Aorta (tissue), 5 donors: ENCODE data around the gene LRMDA. TPM values are rescaled to one million over a fixed set of nuclear protein-coding genes. Genes with fewer than 3 reads are reported as not detected.

Source experiments
- ATAC-seq: fragments of 200-7000 bp; cut with Tn5 transposase; one replicate; pipeline ENCODE4 v1.9.1; 2022; ENCODE audit warnings: moderate library complexity; ENCODE audit not compliant: low FRiP score
- DNase-seq, 2 donors: peaks; one replicate each; pipeline ENCODE4 v3.0.0-alpha.2; 2020
- H3K27ac ChIP-seq, 2 donors: one replicate each; pipeline ENCODE4 v1.5.1; 2013; ENCODE audit warnings: low read length in 2 of 2, mild to moderate bottlenecking in 2 of 2, moderate library complexity in 2 of 2, control low read depth in 1 of 2, inconsistent platforms in 1 of 2, low read depth in 1 of 2
- H3K27me3 ChIP-seq, 2 donors: one replicate each; pipeline ENCODE4 v1.6.1; 2013; ENCODE audit warnings: control low read depth in 1 of 2, low read length in 1 of 2, mild to moderate bottlenecking in 1 of 2, moderate library complexity in 1 of 2; ENCODE audit not compliant: insufficient read depth in 2 of 2, control insufficient read depth in 1 of 2
- H3K36me3 ChIP-seq, 2 donors: one replicate each; pipeline ENCODE4 v1.6.1; 2013; ENCODE audit warnings: control low read depth in 1 of 2, low read length in 1 of 2, mild to moderate bottlenecking in 1 of 2; ENCODE audit not compliant: insufficient read depth in 2 of 2, control insufficient read depth in 1 of 2
- H3K4me1 ChIP-seq, 2 donors: one replicate each; pipeline ENCODE4 v1.6.1; 2013; ENCODE audit warnings: low read length in 2 of 2, control low read depth in 1 of 2, mild to moderate bottlenecking in 1 of 2, moderate library complexity in 1 of 2; ENCODE audit not compliant: insufficient read depth in 2 of 2, control insufficient read depth in 1 of 2
- H3K4me3 ChIP-seq, 2 donors: one replicate each; pipeline ENCODE4 v1.5.1; 2013; ENCODE audit warnings: low read length in 2 of 2, control low read depth in 1 of 2, mild to moderate bottlenecking in 1 of 2
- H3K9me3 ChIP-seq: one replicate; pipeline ENCODE4 v1.6.1; 2013; ENCODE audit warnings: mild to moderate bottlenecking, low read length; ENCODE audit not compliant: control insufficient read depth
- WGBS, 2 donors: extraction: QIAGEN DNeasy Blood & Tissue Kit; methylation state at CpG; one replicate each; pipeline ENCODE4 v1.1.7; 2013; 5-methylcytosine and 5-hydroxymethylcytosine counted together
- intact Hi-C, 2 donors: fragments of 100-400 bp; cut with DNase I; formaldehyde crosslinking; loops; one replicate each; pipeline versions ENCODE4 v1.14.2 to v1.15.0; 2022
- polyA plus RNA-seq, 2 donors: library from polyadenylated mRNA; stranded (reverse); fragments of 200-250 nt; gene quantifications; one replicate each; pipeline ENCODE4 v1.2.3, GENCODE V29; 2013
- total RNA-seq, 2 donors: library from RNA; stranded (reverse); fragmentation: NEBNext Ultra II Directional; extraction: Animal tissue kit (Norgen Biotek cat#: 25700); gene quantifications; one replicate each; pipeline ENCODE4 v1.2.1, GENCODE V29; 2021
- donor health status: healthy with polysubstance abuse.
- donor health status: Bipolar disorder and iron deficiency.
- donor health status: DM: no; HTN: no; CAD: no.
- donor health status: DM: no; HTN: no; CAD: no.
- donor health status: DM: yes; HTN: yes; CAD: no.

LRMDA gene
- total and polyA plus RNA-seq, 4 donors, result 7.4 to 25.7 (median 14.7) TPM

GRCh38 chr10:75987616-75988015, 556.2 kb downstream of the LRMDA start:
- no peaks in the 10 kb centered on the region for H3K9me3 ChIP-seq
- ATAC-seq, result no peak
- H3K4me3 ChIP-seq, result no peak overlapping the region

DNA sequence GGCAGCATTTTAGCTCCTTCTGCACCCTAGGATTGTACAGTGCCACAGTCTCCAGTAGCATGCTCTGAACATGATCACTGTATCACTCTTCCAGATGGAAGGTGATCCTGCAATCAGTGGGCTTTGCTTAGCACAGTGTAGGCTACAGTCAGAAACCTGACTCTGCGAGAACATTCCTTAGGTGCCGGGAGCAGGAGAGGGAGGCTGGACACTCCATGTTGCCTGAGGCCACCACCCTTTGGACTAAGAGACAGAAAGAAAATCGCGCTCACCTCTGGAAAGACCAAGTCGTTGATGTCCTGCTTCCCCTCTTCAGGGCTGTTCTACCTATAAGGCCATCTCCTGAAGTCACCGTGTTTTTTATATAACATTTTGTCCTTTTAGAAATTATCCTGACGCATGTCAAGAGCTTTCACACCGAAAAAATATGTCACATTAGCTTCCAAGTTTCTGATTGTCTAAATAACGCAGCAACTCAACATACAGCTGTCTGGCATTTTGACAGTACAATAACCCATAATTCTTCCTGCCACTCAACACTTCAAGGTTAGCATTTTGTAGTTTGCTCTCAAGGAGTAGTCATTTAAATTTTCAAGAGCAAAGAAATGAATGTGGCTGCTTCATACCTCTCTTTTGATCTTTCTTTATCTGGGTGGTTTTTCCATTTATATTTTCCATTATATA, 563.1 kb downstream of the LRMDA start:
- no peaks in the 10 kb centered on the region for H3K27me3 ChIP-seq
- 73 to 82% methylated on average over 9 of the region's 9 CpGs for WGBS, 2 donors
- no peaks in the 10 kb centered on the region for H3K4me1 ChIP-seq
- DNase-seq, result no peak
- H3K27ac ChIP-seq, result no peak overlapping the region
- no peaks in the 10 kb centered on the region for H3K36me3 ChIP-seq
- intact Hi-C loops, result no loop called here
- H3K9me3 ChIP-seq, result no peaks in the 10 kb centered on the region
- ATAC-seq, result no peak
- no peak overlapping the region for H3K4me3 ChIP-seq

More at GRCh38 chr10:75987616-75988015, 556.2 kb downstream of the LRMDA start:
- Histone ChIP-seq H3K4me1 (peaks cover 0 to 3% of the 10 kb centered on the region in 2 donors), H3K27me3 (no peaks in the 10 kb centered on the region), H3K36me3 (no peaks in the 10 kb centered on the region), H3K27ac (no peak overlapping the region)
- 93 to 100% methylated on average over 1 of the region's 1 CpG for WGBS, 2 donors
- DNase-seq, result no peak
- intact Hi-C loops, result no loop called here

GRCh38 chr10:75995041-75995430, 563.6 kb downstream of the LRMDA start:
- 89 to 99% methylated on average over 1 of the region's 1 CpG for WGBS, 2 donors
- Histone ChIP-seq H3K27me3 (no peaks in the 10 kb centered on the region), H3K36me3 (no peaks in the 10 kb centered on the region), H3K4me3 (no peak overlapping the region), H3K9me3 (no peaks in the 10 kb centered on the region), H3K4me1 (no peaks in the 10 kb centered on the region), H3K27ac (no peak overlapping the region)
- intact Hi-C loops, result no loop called here
- DNase-seq (no peak), ATAC-seq (no peak)

DNA sequence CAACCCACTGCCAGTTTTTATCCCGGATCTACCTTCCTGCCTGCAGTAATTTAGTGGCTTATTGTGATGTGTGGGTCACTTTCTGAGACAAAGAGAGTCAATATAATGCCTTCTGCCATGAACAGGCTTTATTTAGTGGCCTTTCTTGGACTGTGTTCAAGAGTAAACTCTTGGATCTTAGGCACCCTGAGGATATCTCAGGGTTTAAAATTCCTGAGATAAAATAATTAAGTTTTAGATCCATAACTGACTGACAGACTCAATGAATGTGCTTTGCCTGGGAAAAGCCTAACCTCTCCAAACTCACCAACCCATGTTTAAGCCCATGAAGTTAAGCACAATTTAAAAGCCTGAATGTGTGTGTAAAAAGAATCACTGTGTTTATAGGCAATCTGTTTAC, 564.3 kb downstream of the LRMDA start:
- Histone ChIP-seq H3K27me3 (no peaks in the 10 kb centered on the region), H3K36me3 (no peaks in the 10 kb centered on the region), H3K9me3 (no peaks in the 10 kb centered on the region), H3K4me3 (no peak overlapping the region), H3K27ac (no peak overlapping the region), H3K4me1 (no peaks in the 10 kb centered on the region)
- ATAC-seq (no peak), DNase-seq (no peak)
- WGBS, 2 donors, result 83 to 89% methylated on average over 1 of the region's 1 CpG
- intact Hi-C loops, result no loop called here

DNA sequence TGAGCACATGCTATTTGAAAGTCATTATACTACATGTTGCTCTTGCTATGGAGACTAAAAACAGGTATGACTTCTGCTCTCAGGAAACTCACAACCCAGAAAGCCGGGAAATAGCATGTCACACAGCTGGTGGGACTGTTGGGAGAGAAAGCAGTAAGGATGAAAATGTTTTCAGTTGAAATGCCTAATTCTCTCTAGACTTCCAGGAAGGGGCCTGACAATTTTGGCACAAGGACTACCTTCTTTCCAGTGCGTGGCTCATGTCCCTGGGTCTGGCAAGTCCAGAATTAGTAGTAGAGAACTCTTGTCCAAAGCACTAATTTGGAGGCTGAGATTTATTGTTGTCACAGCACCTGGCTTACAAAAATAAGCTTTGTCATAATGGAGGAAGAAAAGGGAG, 567.6 kb downstream of the LRMDA start:
- WGBS, 2 donors, result 44 to 48% methylated on average over 2 of the region's 2 CpGs
- intact Hi-C loops, result no loop called here

DNA sequence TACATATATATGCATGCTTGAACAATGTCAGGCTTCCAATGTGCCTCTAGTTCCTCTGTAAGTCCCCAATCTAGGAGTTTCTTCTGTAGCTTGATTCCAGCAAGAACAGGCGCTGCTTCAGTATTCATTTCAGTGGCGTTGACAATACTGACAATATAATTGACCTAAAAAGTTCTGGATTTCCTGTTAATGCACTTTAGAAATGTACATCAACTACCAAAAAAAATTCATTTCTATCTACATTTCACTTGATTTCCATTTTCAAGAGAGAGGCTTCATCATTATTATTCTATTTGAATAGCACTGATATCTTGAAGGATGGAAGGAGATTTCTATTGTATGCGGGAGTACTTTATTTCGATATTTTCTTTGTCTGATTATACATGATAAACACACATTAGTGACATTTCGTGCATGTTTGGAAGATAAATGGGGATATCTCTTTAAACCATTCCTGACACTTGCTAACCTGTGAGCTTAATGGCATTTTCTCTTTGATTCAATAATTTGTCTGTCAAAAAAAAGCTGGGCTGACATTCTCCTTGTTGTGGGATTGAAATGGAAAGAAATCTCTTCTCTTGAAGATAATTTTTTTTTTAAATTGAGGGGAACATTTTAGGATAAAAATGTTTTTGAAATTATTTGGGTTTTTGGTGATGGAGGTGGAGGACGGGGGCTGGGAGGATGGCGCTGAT, 568.2 kb downstream of the LRMDA start:
- ATAC-seq (no peak), DNase-seq (no peak)
- H3K4me3 ChIP-seq, result no peak overlapping the region
- H3K4me1 ChIP-seq, result no peaks in the 10 kb centered on the region
- 96 to 98% methylated on average over 7 of the region's 7 CpGs for WGBS, 2 donors
- no peaks in the 10 kb centered on the region for H3K9me3 ChIP-seq
- intact Hi-C loops, result no loop called here
- H3K27me3 ChIP-seq, result no peaks in the 10 kb centered on the region
- H3K27ac ChIP-seq, result no peak overlapping the region
- no peaks in the 10 kb centered on the region for H3K36me3 ChIP-seq

More for the DNA sequence above, 567.6 kb downstream of the LRMDA start:
- no peaks in the 10 kb centered on the region for H3K9me3 ChIP-seq
- DNase-seq (no peak), ATAC-seq (no peak)
- H3K4me1 ChIP-seq, result no peaks in the 10 kb centered on the region
- no peak overlapping the region for H3K27ac ChIP-seq
- H3K27me3 ChIP-seq, result no peaks in the 10 kb centered on the region
- no peaks in the 10 kb centered on the region for H3K36me3 ChIP-seq
- no peak overlapping the region for H3K4me3 ChIP-seq

GRCh38 chr10:76000550-76000949, 569.1 kb downstream of the LRMDA start:
- intact Hi-C loops, result no loop called here
- Histone ChIP-seq H3K36me3 (no peaks in the 10 kb centered on the region), H3K9me3 (no peaks in the 10 kb centered on the region), H3K27me3 (no peaks in the 10 kb centered on the region), H3K4me1 (no peaks in the 10 kb centered on the region), H3K4me3 (no peak overlapping the region), H3K27ac (no peak overlapping the region)
- DNase-seq, result no peak
- 83 to 85% methylated on average over 5 of the region's 5 CpGs for WGBS, 2 donors
- ATAC-seq, result no peak

DNA sequence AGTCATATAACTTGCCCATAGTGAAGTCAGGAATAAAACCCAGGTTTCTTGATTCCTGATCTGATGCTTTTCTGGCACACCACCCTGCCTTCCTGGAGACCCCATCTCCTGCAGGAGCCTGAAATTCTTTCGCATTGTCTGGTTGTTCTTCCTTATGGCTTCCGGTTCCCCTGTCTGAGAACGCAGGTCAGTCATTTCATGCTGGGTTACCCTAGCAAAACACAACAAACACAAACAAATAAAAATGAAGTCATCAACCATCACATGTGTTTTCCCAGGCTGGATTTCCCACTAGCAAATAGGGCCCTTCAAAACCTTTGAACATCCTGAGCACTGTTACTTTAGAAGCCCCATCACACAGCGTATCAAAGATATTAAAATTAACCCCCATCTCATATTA, 569.6 kb downstream of the LRMDA start:
- no peaks in the 10 kb centered on the region for H3K4me1 ChIP-seq
- intact Hi-C loops, result no loop called here
- no peaks in the 10 kb centered on the region for H3K9me3 ChIP-seq
- ATAC-seq, result no peak
- H3K36me3 ChIP-seq, result no peaks in the 10 kb centered on the region
- H3K27me3 ChIP-seq, result no peaks in the 10 kb centered on the region
- 87 to 94% methylated on average over 4 of the region's 4 CpGs for WGBS, 2 donors
- DNase-seq, result no peak
- no peak overlapping the region for H3K27ac ChIP-seq
- H3K4me3 ChIP-seq, result no peak overlapping the region

DNA sequence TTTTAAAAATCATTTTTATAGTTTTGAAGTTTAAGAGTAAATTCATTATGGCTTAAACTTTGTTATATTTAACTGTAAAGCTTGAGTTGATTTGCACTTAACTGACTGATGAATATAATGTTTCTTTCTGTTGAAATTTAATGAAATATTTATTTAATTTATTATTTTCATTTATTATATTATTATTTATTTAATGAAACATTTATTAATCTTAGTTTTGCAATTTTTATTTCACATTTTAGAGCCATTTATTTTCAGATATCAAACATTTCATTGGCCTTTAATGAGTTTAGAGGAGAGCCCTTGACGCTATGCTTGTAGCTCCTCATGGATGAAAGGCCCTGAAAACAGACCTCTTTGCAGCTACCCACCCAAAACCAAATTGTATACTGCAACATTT, 570.0 kb downstream of the LRMDA start:
- no peak for DNase-seq
- intact Hi-C loops, result no loop called here

More for the DNA sequence above, 570.0 kb downstream of the LRMDA start:
- no peak for ATAC-seq
- no peak overlapping the region for H3K4me3 ChIP-seq
- 97 to 100% methylated on average over 1 of the region's 1 CpG for WGBS, 2 donors
- H3K27me3 ChIP-seq, result no peaks in the 10 kb centered on the region
- H3K4me1 ChIP-seq, result no peaks in the 10 kb centered on the region
- H3K27ac ChIP-seq, result no peak overlapping the region
- no peaks in the 10 kb centered on the region for H3K9me3 ChIP-seq
- H3K36me3 ChIP-seq, result no peaks in the 10 kb centered on the region
